ENCODE results near the gene RASA2.

GRCh38 chr3:141539431-141540187, 52.8 kb downstream of the RASA2 start:
- TF ChIP-seq, protein P1, sequence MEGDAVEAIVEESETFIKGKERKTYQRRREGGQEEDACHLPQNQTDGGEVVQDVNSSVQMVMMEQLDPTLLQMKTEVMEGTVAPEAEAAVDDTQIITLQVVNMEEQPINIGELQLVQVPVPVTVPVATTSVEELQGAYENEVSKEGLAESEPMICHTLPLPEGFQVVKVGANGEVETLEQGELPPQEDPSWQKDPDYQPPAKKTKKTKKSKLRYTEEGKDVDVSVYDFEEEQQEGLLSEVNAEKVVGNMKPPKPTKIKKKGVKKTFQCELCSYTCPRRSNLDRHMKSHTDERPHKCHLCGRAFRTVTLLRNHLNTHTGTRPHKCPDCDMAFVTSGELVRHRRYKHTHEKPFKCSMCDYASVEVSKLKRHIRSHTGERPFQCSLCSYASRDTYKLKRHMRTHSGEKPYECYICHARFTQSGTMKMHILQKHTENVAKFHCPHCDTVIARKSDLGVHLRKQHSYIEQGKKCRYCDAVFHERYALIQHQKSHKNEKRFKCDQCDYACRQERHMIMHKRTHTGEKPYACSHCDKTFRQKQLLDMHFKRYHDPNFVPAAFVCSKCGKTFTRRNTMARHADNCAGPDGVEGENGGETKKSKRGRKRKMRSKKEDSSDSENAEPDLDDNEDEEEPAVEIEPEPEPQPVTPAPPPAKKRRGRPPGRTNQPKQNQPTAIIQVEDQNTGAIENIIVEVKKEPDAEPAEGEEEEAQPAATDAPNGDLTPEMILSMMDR (IDR thresholded peaks at IDR 0.05), result no peak
- TF ChIP-seq POLR2AphosphoS5 (IDR thresholded peaks at IDR 0.05; ENCODE audit: low read depth, low read length), result no peak
- no peak for TF ChIP-seq SIN3A (IDR thresholded peaks at IDR 0.05; ENCODE audit: borderline replicate concordance, insufficient read depth, low read depth, low read length)
